ENCODE results near the gene ATP5ME. TPM values are rescaled to one million over a fixed set of nuclear protein-coding genes. Genes with fewer than 3 reads are reported as not detected.

Gene ATP5ME
- total RNA-seq, 1 donor from 2014 or later = 278 TPM

- Mint-ChIP-seq H3K4me1 (peaks cover 3% of the 10 kb centered on the region), H3K27ac (ENCODE audit: unreplicated experiment) (no peak overlapping the region), H3K27me3 (ENCODE audit: low read depth) (no peaks in the 10 kb centered on the region), H3K9me3 (no peaks in the 10 kb centered on the region), H3K36me3 (ENCODE audit: low read depth) (no peaks in the 10 kb centered on the region), H3K4me3 (peak overlapping the region; percentile 67)
- DNase-seq (ENCODE audit: low read depth, low spot score) = no peak
- no peak for TF ChIP-seq CTCF (conservative IDR thresholded peaks at IDR 0.05)
Observed at GRCh38 chr4:680551-680927, 6.5 kb upstream of the ATP5ME start.

DNA sequence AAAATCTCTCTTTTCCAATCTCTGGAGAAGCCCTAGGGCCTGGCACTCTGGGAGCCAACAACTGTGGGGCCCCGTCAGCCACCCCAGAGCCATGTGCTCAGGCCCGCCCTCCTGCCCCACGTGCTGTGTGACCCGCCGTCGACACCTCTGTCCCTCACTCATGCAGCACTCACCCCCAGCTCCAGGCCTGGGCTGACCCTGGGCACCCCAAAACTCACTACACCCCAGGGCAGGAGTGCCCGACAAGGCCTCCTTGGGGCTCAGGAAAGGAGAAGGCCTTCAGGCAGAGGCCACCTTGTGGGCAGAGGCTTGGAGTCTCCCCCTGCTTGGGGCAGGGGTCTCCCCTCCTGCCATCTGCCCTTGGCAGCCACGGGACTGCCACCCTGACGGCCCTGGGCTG is 6.0 kb upstream of the ATP5ME start:
- Mint-ChIP-seq H3K27ac (ENCODE audit: unreplicated experiment) (no peak overlapping the region), H3K27me3 (ENCODE audit: low read depth) (no peaks in the 10 kb centered on the region), H3K4me1 (peaks cover 2% of the 10 kb centered on the region), H3K36me3 (ENCODE audit: low read depth) (no peaks in the 10 kb centered on the region), H3K4me3 (peak overlapping the region; percentile 67), H3K9me3 (no peaks in the 10 kb centered on the region)
- TF ChIP-seq CTCF (conservative IDR thresholded peaks at IDR 0.05) = no peak
- no peak for DNase-seq (ENCODE audit: low read depth, low spot score)

- Mint-ChIP-seq H3K36me3 (ENCODE audit: low read depth) (no peaks in the 10 kb centered on the region), H3K4me1 (no peaks in the 10 kb centered on the region)
- no peak for DNase-seq (ENCODE audit: low read depth, low spot score)
Observed at GRCh38 chr4:679629-680028, 5.6 kb upstream of the ATP5ME start.

DNA sequence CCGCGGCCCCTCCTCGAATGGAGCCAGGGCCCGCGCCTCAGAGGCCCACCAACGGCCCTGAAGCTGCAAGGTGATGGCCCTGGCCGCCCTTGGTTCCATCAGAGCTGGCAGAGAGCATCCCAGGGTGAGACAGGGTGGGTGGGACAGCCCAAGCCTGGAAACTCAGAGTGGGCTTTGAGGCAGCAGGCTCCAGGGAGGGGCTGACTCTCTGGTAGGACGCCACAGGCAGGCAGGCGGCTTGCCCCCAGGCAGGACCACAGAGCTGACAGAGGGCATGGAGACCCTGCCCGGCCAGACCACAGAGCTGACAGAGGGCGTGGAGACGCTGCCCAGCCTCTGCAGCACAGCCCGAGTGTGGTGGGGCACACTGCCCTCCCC is 5.0 kb upstream of the ATP5ME start:
- H3K27ac Mint-ChIP-seq (ENCODE audit: unreplicated experiment) = no peak overlapping the region
- no peaks in the 10 kb centered on the region for H3K27me3 Mint-ChIP-seq (ENCODE audit: low read depth)
- H3K36me3 Mint-ChIP-seq (ENCODE audit: low read depth) = no peaks in the 10 kb centered on the region
- DNase-seq (ENCODE audit: low read depth, low spot score) = no peak
- H3K9me3 Mint-ChIP-seq = no peaks in the 10 kb centered on the region
- no peak for TF ChIP-seq CTCF (conservative IDR thresholded peaks at IDR 0.05)
- H3K4me1 Mint-ChIP-seq = no peaks in the 10 kb centered on the region
- H3K4me3 Mint-ChIP-seq = no peak overlapping the region

More at GRCh38 chr4:679629-680028, 5.6 kb upstream of the ATP5ME start:
- TF ChIP-seq CTCF (conservative IDR thresholded peaks at IDR 0.05) = no peak
- Mint-ChIP-seq H3K4me3 (peak overlapping the region; percentile 44), H3K9me3 (no peaks in the 10 kb centered on the region), H3K27me3 (ENCODE audit: low read depth) (no peaks in the 10 kb centered on the region), H3K27ac (ENCODE audit: unreplicated experiment) (no peak overlapping the region)

DNA sequence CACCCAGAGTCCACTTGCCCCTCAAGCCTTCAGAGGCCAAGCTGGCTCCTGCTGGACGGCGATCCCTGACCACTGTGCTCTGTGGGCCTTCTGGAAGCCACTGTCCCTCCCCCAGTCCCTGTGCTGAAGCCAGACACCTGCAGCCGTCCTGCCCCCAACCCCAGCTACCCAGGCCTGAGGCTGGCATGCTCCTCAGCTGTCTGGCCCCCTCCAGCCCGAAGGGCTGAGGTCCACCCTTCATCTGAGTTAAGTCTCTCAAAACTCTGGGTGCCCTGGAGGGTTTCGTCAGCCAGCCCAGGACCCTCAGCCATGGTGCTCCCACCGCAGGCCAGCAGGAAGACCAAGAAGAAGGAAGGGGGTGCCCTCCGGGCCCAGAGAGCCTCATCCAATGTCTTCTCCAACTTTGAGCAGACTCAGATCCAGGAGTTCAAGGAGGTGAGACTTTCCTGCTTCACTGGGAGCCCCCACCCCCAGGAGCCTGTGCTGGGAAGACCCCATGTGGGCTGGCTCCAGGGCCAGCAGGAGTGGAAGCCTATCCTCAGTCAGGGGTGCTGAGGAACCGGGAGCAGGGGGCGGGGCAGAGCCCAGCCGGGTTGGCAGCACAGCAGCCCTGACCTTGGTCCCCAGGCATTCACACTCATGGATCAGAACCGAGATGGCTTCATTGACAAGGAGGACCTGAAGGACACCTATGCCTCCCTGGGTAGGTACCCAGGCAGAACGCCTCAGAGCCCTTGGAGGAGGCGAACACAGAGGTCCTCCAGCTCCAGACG is 4.4 kb upstream of the ATP5ME start:
- Mint-ChIP-seq H3K4me1 (peaks cover under 1% of the 10 kb centered on the region), H3K36me3 (ENCODE audit: low read depth) (no peaks in the 10 kb centered on the region), H3K9me3 (no peaks in the 10 kb centered on the region), H3K27me3 (ENCODE audit: low read depth) (no peaks in the 10 kb centered on the region), H3K27ac (ENCODE audit: unreplicated experiment) (no peak overlapping the region), H3K4me3 (no peak overlapping the region)
- TF ChIP-seq CTCF (conservative IDR thresholded peaks at IDR 0.05) = no peak
- DNase-seq (ENCODE audit: low read depth, low spot score) = no peak
